HL-60 (cell line): ENCODE data around the gene FHIT.
"Not testable (repeated sequence)": the region's sequence is repeated elsewhere in the genome, so short reads cannot be mapped to it uniquely, and the experiment has no call there.

Experiments
- DNase-seq, 2 experiments: peaks; one replicate each; pipeline ENCODE4 v3.0.0-alpha.2; 2010 to 2020; ENCODE audit warnings: low read depth in 1 of 2, low spot score in 1 of 2
- H3K27ac ChIP-seq: fragments of 250-450 bp; sonication (Bioruptor Pico); replicated peaks from 2 replicates; pipeline ENCODE4 v1.5.1; 2020; ENCODE audit warnings: mild to moderate bottlenecking, moderate library complexity
- H3K27me3 ChIP-seq: fragments of 250-450 bp; sonication (Bioruptor Pico); 2 replicates; pipeline ENCODE4 v1.5.1; 2021; ENCODE audit warnings: mild to moderate bottlenecking, moderate library complexity; ENCODE audit not compliant: insufficient read depth, poor library complexity, severe bottlenecking
- H3K4me3 ChIP-seq: replicated peaks from 2 replicates; pipeline ENCODE4 v1.5.1; 2011; ENCODE audit warnings: mild to moderate bottlenecking, control low read depth, low read length; ENCODE audit not compliant: insufficient read depth
- CTCF ChIP-seq: IDR thresholded peaks from one replicate; pipeline ENCODE4 v1.5.1; 2011; ENCODE audit warnings: low read length, control low read depth, inconsistent platforms; ENCODE audit not compliant: insufficient read depth
- GABPA ChIP-seq: IDR thresholded peaks from 2 replicates; pipeline ENCODE4 v1.6.1; 2012; ENCODE audit warnings: low read depth
- POLR2AphosphoS5 ChIP-seq: IDR thresholded peaks from 2 replicates; pipeline ENCODE4 v1.6.1; 2012; ENCODE audit warnings: low read depth
- SPI1 ChIP-seq: IDR thresholded peaks from 2 replicates; pipeline ENCODE4 v1.6.1; 2012; ENCODE audit warnings: low read depth, mild to moderate bottlenecking, borderline replicate concordance
- TF ChIP-seq, protein P1 (sequence below): IDR thresholded peaks from 2 replicates; pipeline ENCODE4 v1.6.1; 2012; ENCODE audit warnings: low read depth; ENCODE audit not compliant: insufficient replicate concordance

Gene FHIT

DNA sequence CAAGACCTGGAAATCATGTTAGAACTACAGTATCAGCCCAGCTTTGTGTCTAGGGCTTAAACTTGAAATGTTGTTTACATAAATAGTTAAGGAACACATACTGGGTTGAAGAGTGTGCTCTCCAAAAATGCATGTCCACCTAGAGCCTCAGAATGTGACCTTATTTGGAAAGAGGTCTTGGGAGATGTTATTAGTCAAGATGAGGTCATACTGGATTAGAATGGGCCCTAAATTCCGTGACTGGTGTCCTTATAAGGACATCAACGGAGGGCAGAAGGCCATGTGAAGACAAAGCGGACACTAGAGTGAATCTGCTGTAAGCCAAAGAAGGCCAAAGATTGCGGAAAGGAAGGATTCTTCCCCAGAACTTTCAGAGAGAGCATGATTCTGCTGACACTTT is 1442.2 kb downstream of the FHIT start:
- no peak overlapping the region for H3K4me3 ChIP-seq
- TF ChIP-seq SPI1: no peak
- TF ChIP-seq, protein P1, sequence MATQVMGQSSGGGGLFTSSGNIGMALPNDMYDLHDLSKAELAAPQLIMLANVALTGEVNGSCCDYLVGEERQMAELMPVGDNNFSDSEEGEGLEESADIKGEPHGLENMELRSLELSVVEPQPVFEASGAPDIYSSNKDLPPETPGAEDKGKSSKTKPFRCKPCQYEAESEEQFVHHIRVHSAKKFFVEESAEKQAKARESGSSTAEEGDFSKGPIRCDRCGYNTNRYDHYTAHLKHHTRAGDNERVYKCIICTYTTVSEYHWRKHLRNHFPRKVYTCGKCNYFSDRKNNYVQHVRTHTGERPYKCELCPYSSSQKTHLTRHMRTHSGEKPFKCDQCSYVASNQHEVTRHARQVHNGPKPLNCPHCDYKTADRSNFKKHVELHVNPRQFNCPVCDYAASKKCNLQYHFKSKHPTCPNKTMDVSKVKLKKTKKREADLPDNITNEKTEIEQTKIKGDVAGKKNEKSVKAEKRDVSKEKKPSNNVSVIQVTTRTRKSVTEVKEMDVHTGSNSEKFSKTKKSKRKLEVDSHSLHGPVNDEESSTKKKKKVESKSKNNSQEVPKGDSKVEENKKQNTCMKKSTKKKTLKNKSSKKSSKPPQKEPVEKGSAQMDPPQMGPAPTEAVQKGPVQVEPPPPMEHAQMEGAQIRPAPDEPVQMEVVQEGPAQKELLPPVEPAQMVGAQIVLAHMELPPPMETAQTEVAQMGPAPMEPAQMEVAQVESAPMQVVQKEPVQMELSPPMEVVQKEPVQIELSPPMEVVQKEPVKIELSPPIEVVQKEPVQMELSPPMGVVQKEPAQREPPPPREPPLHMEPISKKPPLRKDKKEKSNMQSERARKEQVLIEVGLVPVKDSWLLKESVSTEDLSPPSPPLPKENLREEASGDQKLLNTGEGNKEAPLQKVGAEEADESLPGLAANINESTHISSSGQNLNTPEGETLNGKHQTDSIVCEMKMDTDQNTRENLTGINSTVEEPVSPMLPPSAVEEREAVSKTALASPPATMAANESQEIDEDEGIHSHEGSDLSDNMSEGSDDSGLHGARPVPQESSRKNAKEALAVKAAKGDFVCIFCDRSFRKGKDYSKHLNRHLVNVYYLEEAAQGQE: no peak
- no peak for TF ChIP-seq CTCF
- no peak for TF ChIP-seq GABPA
- TF ChIP-seq POLR2AphosphoS5: no peak
- no peak for DNase-seq
- H3K27ac ChIP-seq: no peak overlapping the region
- H3K27me3 ChIP-seq: no peaks in the 10 kb centered on the region

DNA sequence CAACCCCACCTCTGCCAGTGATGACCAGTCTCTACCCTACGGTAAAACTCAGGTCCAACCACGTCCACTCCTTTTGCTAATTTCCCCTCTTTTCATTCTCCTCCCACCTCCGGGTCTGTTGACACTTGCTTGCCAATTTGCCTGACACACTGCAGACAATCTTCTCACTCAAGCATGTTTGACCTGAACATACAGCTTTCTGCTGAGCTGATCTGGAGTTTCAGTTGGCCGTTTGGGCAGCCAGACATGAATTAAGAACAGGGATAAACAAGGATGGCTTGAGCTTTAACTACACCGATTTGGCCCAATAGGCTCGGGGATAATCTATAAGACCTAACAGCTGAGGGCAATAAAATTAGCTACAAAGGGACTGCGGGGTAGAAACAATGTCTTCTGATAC is 1442.8 kb downstream of the FHIT start:
- Histone ChIP-seq H3K27ac (no peak overlapping the region), H3K27me3 (no peaks in the 10 kb centered on the region), H3K4me3 (no peak overlapping the region)
- TF ChIP-seq CTCF (no peak), POLR2AphosphoS5 (no peak), SPI1 (no peak), GABPA (no peak)
- TF ChIP-seq, protein P1: no peak
- DNase-seq: no peak

GRCh38 chr3:59803268-59803667 is 1448.0 kb downstream of the FHIT start:
- no peak for DNase-seq
- no peak overlapping the region for H3K27ac ChIP-seq
- no peak overlapping the region for H3K4me3 ChIP-seq
- no peaks in the 10 kb centered on the region for H3K27me3 ChIP-seq
- TF ChIP-seq SPI1 (no peak), POLR2AphosphoS5 (no peak), GABPA (no peak), CTCF (no peak)
- TF ChIP-seq, protein P1: no peak

GRCh38 chr3:59802453-59802852 is 1448.8 kb downstream of the FHIT start:
- H3K27ac ChIP-seq, H3K27me3 ChIP-seq, DNase-seq, H3K4me3 ChIP-seq: not testable (repeated sequence)
